Upper lobe of left lung (tissue), 6 donors: ENCODE results near the gene PPL. TPM values are rescaled to one million over a fixed set of nuclear protein-coding genes. Genes with fewer than 3 reads are reported as not detected.

ENCODE experiments used
- ATAC-seq, 2 donors: fragments of 200-7000 bp; cut with Tn5 transposase; one replicate each; pipeline ENCODE4 v1.9.1; 2022; ENCODE audit warnings: mild to moderate bottlenecking in 2 of 2, moderate library complexity in 2 of 2; ENCODE audit not compliant: low FRiP score in 2 of 2
- DNase-seq, 2 donors: peaks; one replicate each; pipeline ENCODE4 v3.0.0-alpha.2; 2019 to 2020
- H3K27ac ChIP-seq, 4 donors: fragments of 200-600 bp; sonication (generic); one replicate each; pipeline ENCODE4 v1.5.1; 2016 to 2019
- H3K27me3 ChIP-seq, 4 donors: fragments of 200-600 bp; sonication (generic); one replicate each; pipeline ENCODE4 v1.5.1; 2017 to 2019
- H3K36me3 ChIP-seq, 4 donors: fragments of 200-600 bp; sonication (generic); one replicate each; pipeline ENCODE4 v1.5.1; 2016 to 2019
- H3K4me1 ChIP-seq, 4 donors: fragments of 200-600 bp; sonication (generic); one replicate each; pipeline ENCODE4 v1.5.1; 2018 to 2019
- H3K4me3 ChIP-seq, 4 donors: fragments of 200-600 bp; sonication (generic); one replicate each; pipeline ENCODE4 v1.5.1; 2017 to 2019; ENCODE audit warnings: mild to moderate bottlenecking in 2 of 4, moderate library complexity in 1 of 4
- H3K9me3 ChIP-seq, 4 donors: fragments of 200-600 bp; sonication (generic); one replicate each; pipeline ENCODE4 v1.5.1; 2018 to 2019
- EP300 ChIP-seq, 4 donors: sonication (generic); formaldehyde crosslinking; IDR thresholded peaks; one replicate each; pipeline ENCODE4 v1.5.1; 2017; ENCODE audit warnings: antibody characterized with exemption in 4 of 4, control low read depth in 2 of 4
- POLR2A ChIP-seq, 4 donors: fragments of 450-650 bp; IDR thresholded peaks; one replicate each; pipeline ENCODE4 v1.5.1; 2016 to 2017; ENCODE audit warnings: antibody characterized with exemption in 4 of 4, mild to moderate bottlenecking in 2 of 4
- POLR2AphosphoS5 ChIP-seq, 2 donors: sonication (generic); formaldehyde crosslinking; IDR thresholded peaks; one replicate each; pipeline ENCODE4 v1.5.1; 2017; ENCODE audit warnings: antibody characterized with exemption in 2 of 2
- WGBS, 2 donors: methylation state at CpG; one replicate each; pipeline ENCODE4 v1.1.5; 2017 to 2018; 5-methylcytosine and 5-hydroxymethylcytosine counted together
- total RNA-seq, 6 donors: library from RNA; depleted of rRNA in 4 of 6; stranded (reverse); fragments of >200 nt in 4 of 6; gene quantifications; one replicate each; pipeline versions ENCODE4 v1.1.0 to v1.2.1, GENCODE V29; 2016 to 2021
- TF ChIP-seq, protein P1 (sequence below), 6 experiments: fragments of 450-650 bp in 4 of 6; fragments of 200-600 bp in 2 of 6; sonication (generic) in 2 of 6; IDR thresholded peaks; one replicate each; pipeline ENCODE4 v1.5.1; 2016 to 2019; ENCODE audit warnings: antibody characterized with exemption in 6 of 6
- donor health status: DM: no; HTN: no; CAD: no; lungs with moderate emphysema.
- donor health status: DM: no; HTN: yes; CAD: no; lungs with severe emphysema.

PPL gene
- total RNA-seq, 6 donors from 2014 or later = 72.7 to 156 (median 132) TPM

DNA sequence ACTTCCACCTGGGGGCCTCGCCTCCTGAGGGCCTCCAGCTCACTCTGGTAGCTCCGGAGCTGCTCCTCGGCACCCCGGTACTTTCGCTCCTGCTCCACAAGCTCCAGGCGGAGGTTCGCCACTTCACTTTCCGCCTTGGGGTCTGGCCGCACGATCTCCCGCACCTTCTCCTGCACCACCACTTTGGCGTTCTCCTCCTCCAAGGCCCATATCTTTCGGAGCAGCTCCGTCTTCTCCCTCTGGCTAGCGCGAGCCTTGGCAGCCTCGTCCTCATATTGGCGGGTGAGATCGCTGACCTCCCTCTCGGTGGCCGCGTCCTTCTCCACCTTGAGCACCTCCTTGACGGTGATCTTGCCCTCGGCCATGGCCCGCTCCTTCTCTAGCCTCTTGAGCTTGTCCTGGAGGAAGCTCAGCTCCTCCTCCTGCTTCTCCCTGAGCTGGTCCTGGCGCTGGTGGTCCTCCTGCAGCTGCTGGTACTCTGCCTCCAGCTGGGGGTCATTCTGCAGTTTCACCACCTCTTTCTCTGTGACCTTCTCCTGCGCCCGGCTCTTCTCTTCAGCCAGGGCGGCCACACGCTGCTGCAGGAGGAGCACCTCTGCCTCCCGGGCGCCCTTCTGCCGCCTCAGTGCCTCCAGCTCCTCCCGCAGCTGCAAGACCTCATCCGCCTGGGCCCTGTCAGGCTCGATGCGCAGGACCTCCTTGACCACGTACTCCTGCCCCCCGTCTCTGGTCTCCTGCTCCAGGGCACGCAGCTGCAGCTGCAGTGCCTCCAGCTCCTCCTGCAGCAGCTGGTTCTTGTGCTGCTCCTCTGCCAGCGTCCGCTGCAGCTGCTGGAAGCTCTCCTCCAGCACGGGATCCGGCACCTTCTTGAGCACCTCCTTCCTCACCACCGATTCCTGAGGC lies 51.7 kb downstream of the PPL start:
- Histone ChIP-seq H3K4me1 (peaks cover 0 to 11% (median 4%) of the 10 kb centered on the region in 4 donors), H3K27ac (no peak overlapping the region), H3K4me3 (no peak overlapping the region), H3K27me3 (no peaks in the 10 kb centered on the region), H3K9me3 (no peaks in the 10 kb centered on the region), H3K36me3 (peaks cover 54 to 97% (median 84%) of the 10 kb centered on the region in 4 donors)
- DNase-seq (peak in 1 of 2 donors; percentile 62), ATAC-seq (no peak)
- TF ChIP-seq POLR2A (IDR thresholded peaks at IDR 0.05) = no peak
- TF ChIP-seq, protein P1, sequence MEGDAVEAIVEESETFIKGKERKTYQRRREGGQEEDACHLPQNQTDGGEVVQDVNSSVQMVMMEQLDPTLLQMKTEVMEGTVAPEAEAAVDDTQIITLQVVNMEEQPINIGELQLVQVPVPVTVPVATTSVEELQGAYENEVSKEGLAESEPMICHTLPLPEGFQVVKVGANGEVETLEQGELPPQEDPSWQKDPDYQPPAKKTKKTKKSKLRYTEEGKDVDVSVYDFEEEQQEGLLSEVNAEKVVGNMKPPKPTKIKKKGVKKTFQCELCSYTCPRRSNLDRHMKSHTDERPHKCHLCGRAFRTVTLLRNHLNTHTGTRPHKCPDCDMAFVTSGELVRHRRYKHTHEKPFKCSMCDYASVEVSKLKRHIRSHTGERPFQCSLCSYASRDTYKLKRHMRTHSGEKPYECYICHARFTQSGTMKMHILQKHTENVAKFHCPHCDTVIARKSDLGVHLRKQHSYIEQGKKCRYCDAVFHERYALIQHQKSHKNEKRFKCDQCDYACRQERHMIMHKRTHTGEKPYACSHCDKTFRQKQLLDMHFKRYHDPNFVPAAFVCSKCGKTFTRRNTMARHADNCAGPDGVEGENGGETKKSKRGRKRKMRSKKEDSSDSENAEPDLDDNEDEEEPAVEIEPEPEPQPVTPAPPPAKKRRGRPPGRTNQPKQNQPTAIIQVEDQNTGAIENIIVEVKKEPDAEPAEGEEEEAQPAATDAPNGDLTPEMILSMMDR (IDR thresholded peaks at IDR 0.05) = no peak
- no peak for TF ChIP-seq EP300 (IDR thresholded peaks at IDR 0.05)
- TF ChIP-seq POLR2AphosphoS5 (IDR thresholded peaks at IDR 0.05) = no peak
- WGBS, 2 donors = 95% methylated on average over 45 of the region's 45 CpGs

GRCh38 chr16:4884209-4884608 lies 52.7 kb downstream of the PPL start:
- ATAC-seq (no peak), DNase-seq (peak in 1 of 2 donors; percentile 81)
- Histone ChIP-seq H3K4me3 (no peak overlapping the region), H3K27ac (no peak overlapping the region), H3K4me1 (peaks cover 0 to 11% (median 4%) of the 10 kb centered on the region in 4 donors), H3K9me3 (no peaks in the 10 kb centered on the region), H3K27me3 (no peaks in the 10 kb centered on the region), H3K36me3 (peaks cover 60 to 98% (median 86%) of the 10 kb centered on the region in 4 donors)
- WGBS, 2 donors = 97% methylated on average over 33 to 34 of the region's 34 CpGs
- no peak for TF ChIP-seq POLR2AphosphoS5 (IDR thresholded peaks at IDR 0.05)
- TF ChIP-seq POLR2A (IDR thresholded peaks at IDR 0.05) = no peak
- TF ChIP-seq EP300 (IDR thresholded peaks at IDR 0.05) = no peak
- TF ChIP-seq, protein P1 (IDR thresholded peaks at IDR 0.05) = no peak

GRCh38 chr16:4883501-4883900 lies 53.4 kb downstream of the PPL start:
- Histone ChIP-seq H3K4me1 (peaks cover 0 to 11% (median 4%) of the 10 kb centered on the region in 4 donors), H3K4me3 (no peak overlapping the region), H3K36me3 (peaks cover 66 to 100% (median 90%) of the 10 kb centered on the region in 4 donors), H3K9me3 (no peaks in the 10 kb centered on the region), H3K27me3 (no peaks in the 10 kb centered on the region), H3K27ac (peak overlapping the region in 1 of 4 donors; percentile 16)
- 96 to 97% methylated on average over 25 of the region's 25 CpGs for WGBS, 2 donors
- TF ChIP-seq, protein P1 (IDR thresholded peaks at IDR 0.05) = no peak
- TF ChIP-seq POLR2A (IDR thresholded peaks at IDR 0.05) (no peak), POLR2AphosphoS5 (IDR thresholded peaks at IDR 0.05) (no peak), EP300 (IDR thresholded peaks at IDR 0.05) (no peak)
- ATAC-seq (no peak), DNase-seq (peak in 1 of 2 donors; percentile 77)

GRCh38 chr16:4882633-4883285 lies 54.2 kb downstream of the PPL start:
- peak overlapping the region in 1 of 4 donors; percentile 16 for H3K27ac ChIP-seq
- DNase-seq (peak in 1 of 2 donors; percentile 86), ATAC-seq (peak; percentile 35 to 60)
- peaks cover 71 to 100% (median 94%) of the 10 kb centered on the region in 4 donors for H3K36me3 ChIP-seq
- H3K4me3 ChIP-seq = no peak overlapping the region
- no peaks in the 10 kb centered on the region for H3K9me3 ChIP-seq
- H3K4me1 ChIP-seq = peaks cover 0 to 11% (median 4%) of the 10 kb centered on the region in 4 donors
- H3K27me3 ChIP-seq = no peaks in the 10 kb centered on the region
- 73 to 79% methylated on average over 10 to 11 of the region's 11 CpGs for WGBS, 2 donors
- TF ChIP-seq EP300 (IDR thresholded peaks at IDR 0.05) (no peak), POLR2AphosphoS5 (IDR thresholded peaks at IDR 0.05) (no peak), POLR2A (IDR thresholded peaks at IDR 0.05) (no peak)
- TF ChIP-seq, protein P1 (IDR thresholded peaks at IDR 0.05) = no peak
